Daoy (cell line): Measurements from ENCODE around the gene KCNK3. TPM values are rescaled to one million over a fixed set of nuclear protein-coding genes. Genes with fewer than 3 reads are reported as not detected.

Source experiments
- DNase-seq: peaks from one replicate; pipeline ENCODE4 v3.0.0-alpha.2; 2015; ENCODE audit warnings: low read depth
- total RNA-seq: library from RNA; depleted of rRNA; stranded (reverse); fragments of >200 nt; shearing (Covaris generic); gene quantifications from 2 replicates; pipeline ENCODE4 v1.2.3, GENCODE V29; 2014; rRNA removed

KCNK3 gene
- total RNA-seq, 1 experiment from 2014 or later: 0.80 TPM

GRCh38 chr2:26778507-26778906 is 86.0 kb downstream of the KCNK3 start:
- DNase-seq: no peak

- DNase-seq: no peak
Observed at GRCh38 chr2:26780203-26780760, 87.8 kb downstream of the KCNK3 start.

Other genes starting within 250 kb of the KCNK3 start
- not detected in 2 replicates for gene OTOF, start 214.6 kb upstream of the KCNK3 start, total RNA-seq
- not detected in 2 replicates for gene CIB4, start 51.4 kb upstream of the KCNK3 start, total RNA-seq
- gene SLC35F6, start 71.6 kb downstream of the KCNK3 start, total RNA-seq: 18.5 and 19.1 TPM in 2 replicates
- 25.3 and 27.9 TPM in 2 replicates for gene CENPA, start 93.3 kb downstream of the KCNK3 start, total RNA-seq
- gene DPYSL5, start 155.4 kb downstream of the KCNK3 start, total RNA-seq: 1.0 and 1.9 TPM in 2 replicates